Mesothelial cell of epicardium (in vitro differentiated cells): Measurements from ENCODE around the gene CRYZL1. TPM values are rescaled to one million over a fixed set of nuclear protein-coding genes. Genes with fewer than 3 reads are reported as not detected.

Experiments used
- DNase-seq, 2 experiments: peaks; one replicate each; pipeline ENCODE4 v3.0.0; 2021; ENCODE audit warnings: low spot score in 2 of 2; ENCODE audit not compliant: unreplicated experiment in 2 of 2
- H3K27ac Mint-ChIP-seq: 2 replicates; pipeline ENCODE4 v1.8.0; 2021; ENCODE audit warnings: mixed read lengths
- H3K27me3 Mint-ChIP-seq: 2 replicates; pipeline ENCODE4 v1.8.0; 2021; ENCODE audit warnings: low read depth, mixed read lengths
- H3K36me3 Mint-ChIP-seq: 2 replicates; pipeline ENCODE4 v1.8.0; 2021; ENCODE audit warnings: mixed read lengths
- H3K4me1 Mint-ChIP-seq: 2 replicates; pipeline ENCODE4 v1.8.0; 2021; ENCODE audit warnings: mixed read lengths
- H3K4me3 Mint-ChIP-seq: 2 replicates; pipeline ENCODE4 v1.8.0; 2021; ENCODE audit warnings: mild to moderate bottlenecking, moderate library complexity, mixed read lengths
- H3K9me3 Mint-ChIP-seq: 2 replicates; pipeline ENCODE4 v1.8.0; 2021; ENCODE audit warnings: mixed read lengths
- total RNA-seq: library from RNA; stranded (reverse); gene quantifications from 3 replicates; pipeline ENCODE4 v1.2.1, GENCODE V29; 2021
- TF ChIP-seq, protein P1 (sequence below): fragments of 200-600 bp; sonication (generic); IDR thresholded peaks from one replicate; pipeline ENCODE4 v1.5.0; 2021; ENCODE audit warnings: antibody characterized with exemption; ENCODE audit not compliant: unreplicated experiment

CRYZL1 gene
- total RNA-seq, 1 donor from 2014 or later: 63.0 TPM

DNA sequence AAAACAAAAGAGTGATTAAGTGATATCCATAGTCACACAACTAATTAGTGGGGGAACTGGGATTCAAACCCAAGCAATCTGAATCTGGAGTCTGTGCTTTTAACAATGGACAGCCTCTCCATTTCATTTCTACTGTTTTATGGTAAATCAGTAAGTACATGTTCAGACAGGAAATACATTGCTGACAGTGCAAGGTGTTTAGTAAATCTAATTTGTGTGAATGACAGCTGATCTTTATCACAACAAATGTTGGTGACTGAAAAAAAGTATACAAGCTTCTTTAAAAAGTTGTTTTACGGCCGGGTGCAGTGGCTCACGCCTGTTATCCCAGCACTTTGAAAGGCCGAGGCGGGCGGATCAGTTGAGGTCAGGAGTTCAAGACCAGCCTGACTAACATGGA is 73.6 kb downstream of the CRYZL1 start:
- TF ChIP-seq, protein P1, sequence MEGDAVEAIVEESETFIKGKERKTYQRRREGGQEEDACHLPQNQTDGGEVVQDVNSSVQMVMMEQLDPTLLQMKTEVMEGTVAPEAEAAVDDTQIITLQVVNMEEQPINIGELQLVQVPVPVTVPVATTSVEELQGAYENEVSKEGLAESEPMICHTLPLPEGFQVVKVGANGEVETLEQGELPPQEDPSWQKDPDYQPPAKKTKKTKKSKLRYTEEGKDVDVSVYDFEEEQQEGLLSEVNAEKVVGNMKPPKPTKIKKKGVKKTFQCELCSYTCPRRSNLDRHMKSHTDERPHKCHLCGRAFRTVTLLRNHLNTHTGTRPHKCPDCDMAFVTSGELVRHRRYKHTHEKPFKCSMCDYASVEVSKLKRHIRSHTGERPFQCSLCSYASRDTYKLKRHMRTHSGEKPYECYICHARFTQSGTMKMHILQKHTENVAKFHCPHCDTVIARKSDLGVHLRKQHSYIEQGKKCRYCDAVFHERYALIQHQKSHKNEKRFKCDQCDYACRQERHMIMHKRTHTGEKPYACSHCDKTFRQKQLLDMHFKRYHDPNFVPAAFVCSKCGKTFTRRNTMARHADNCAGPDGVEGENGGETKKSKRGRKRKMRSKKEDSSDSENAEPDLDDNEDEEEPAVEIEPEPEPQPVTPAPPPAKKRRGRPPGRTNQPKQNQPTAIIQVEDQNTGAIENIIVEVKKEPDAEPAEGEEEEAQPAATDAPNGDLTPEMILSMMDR: no peak
- no peaks in the 10 kb centered on the region for H3K9me3 Mint-ChIP-seq
- peaks cover 16% of the 10 kb centered on the region for H3K36me3 Mint-ChIP-seq
- H3K4me1 Mint-ChIP-seq: peaks cover 1% of the 10 kb centered on the region
- H3K27ac Mint-ChIP-seq: peak overlapping the region; percentile 50
- DNase-seq: no peak
- H3K4me3 Mint-ChIP-seq: no peak overlapping the region
- no peaks in the 10 kb centered on the region for H3K27me3 Mint-ChIP-seq

DNA sequence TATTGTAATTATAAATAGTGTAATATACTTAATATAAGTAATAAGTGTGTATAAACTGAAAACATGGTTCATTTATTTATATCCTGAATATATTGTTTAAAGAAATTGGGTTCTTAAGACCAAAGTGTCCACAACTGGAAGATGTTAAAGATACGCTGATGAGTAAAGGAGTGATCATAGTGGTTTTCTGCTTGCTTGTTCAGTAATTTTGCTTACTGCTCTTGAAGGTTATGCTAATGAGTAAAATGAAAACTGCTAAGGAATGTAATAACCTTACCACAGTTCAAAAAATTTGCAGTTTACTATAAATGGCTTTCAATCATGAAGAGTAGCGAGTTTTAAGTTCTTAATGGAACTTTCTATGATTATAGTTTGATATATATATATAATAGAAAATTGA is 75.0 kb downstream of the CRYZL1 start:
- H3K9me3 Mint-ChIP-seq: no peaks in the 10 kb centered on the region
- H3K4me1 Mint-ChIP-seq: peaks cover 1% of the 10 kb centered on the region
- H3K27ac Mint-ChIP-seq: no peak overlapping the region
- DNase-seq: no peak
- H3K4me3 Mint-ChIP-seq: no peak overlapping the region
- TF ChIP-seq, protein P1: no peak
- H3K36me3 Mint-ChIP-seq: peaks cover 14% of the 10 kb centered on the region
- no peaks in the 10 kb centered on the region for H3K27me3 Mint-ChIP-seq

DNA sequence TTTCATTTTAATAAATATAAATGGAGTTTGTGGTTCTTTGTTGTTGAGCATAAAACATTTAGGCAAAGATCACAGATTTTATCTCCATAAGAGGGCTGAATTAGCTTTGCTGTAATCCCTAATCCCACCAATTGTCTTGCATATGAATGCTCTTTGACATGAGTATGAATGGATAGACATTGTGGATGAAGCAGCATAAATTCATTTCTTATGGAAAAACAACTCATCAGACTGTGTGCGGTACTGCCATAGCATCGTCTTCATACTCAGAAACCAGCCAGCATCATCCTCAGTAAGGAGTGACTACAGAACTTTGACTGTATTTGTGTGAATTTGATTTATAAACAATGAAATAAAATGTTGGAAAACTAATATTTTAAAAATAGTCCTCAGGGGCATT is 79.2 kb downstream of the CRYZL1 start:
- H3K27ac Mint-ChIP-seq: no peak overlapping the region
- H3K27me3 Mint-ChIP-seq: no peaks in the 10 kb centered on the region
- no peaks in the 10 kb centered on the region for H3K4me1 Mint-ChIP-seq
- TF ChIP-seq, protein P1: no peak
- H3K9me3 Mint-ChIP-seq: peaks cover 4% of the 10 kb centered on the region
- DNase-seq: no peak
- H3K36me3 Mint-ChIP-seq: peaks cover 36% of the 10 kb centered on the region
- H3K4me3 Mint-ChIP-seq: no peak overlapping the region

DNA sequence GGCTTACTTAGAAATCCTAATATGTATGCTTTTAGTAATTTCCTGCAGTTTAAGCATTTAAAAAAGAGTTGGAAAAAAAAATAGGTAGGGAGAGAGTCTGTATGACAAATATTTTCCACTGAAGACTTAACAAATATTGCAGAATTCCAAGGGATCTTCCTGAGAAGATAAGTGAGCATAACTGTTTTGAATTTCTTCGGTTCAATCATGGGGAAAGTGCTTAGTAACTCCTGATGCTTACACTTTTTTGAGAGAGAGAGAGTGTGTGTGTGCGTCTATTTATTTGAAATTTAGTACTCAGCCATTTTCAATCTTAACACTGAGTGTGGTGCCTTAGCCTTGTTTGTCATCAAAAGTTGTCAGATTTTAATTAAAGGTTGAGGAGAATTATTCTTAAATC is 80.2 kb downstream of the CRYZL1 start:
- Mint-ChIP-seq H3K4me3 (no peak overlapping the region), H3K36me3 (peaks cover 46% of the 10 kb centered on the region), H3K4me1 (no peaks in the 10 kb centered on the region), H3K27me3 (no peaks in the 10 kb centered on the region), H3K9me3 (peaks cover 4% of the 10 kb centered on the region), H3K27ac (peak overlapping the region; percentile 7)
- TF ChIP-seq, protein P1: no peak
- no peak for DNase-seq

DNA sequence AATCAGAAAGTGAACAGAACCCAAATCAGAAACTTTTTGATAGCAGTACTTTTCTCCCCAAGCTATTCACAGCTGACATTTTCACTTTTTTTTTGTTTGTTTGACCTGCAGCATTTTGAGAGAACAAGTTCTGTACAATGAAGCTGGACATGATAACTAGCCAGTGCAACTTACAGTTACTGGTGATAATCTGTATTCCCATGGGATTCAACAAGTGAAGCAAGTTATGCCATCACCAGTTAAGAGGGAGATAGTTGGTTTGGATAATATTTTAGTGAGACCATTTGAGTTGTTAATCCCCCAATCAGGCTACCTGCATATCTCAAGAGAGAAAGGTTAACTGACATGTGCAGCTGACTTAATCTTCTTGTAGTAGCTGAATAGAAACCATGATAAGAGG is 80.6 kb downstream of the CRYZL1 start:
- peaks cover 49% of the 10 kb centered on the region for H3K36me3 Mint-ChIP-seq

More for the DNA sequence above, 80.6 kb downstream of the CRYZL1 start:
- no peak overlapping the region for H3K4me3 Mint-ChIP-seq
- H3K27ac Mint-ChIP-seq: peak overlapping the region; percentile 7
- DNase-seq: no peak
- no peaks in the 10 kb centered on the region for H3K27me3 Mint-ChIP-seq
- H3K9me3 Mint-ChIP-seq: peaks cover 6% of the 10 kb centered on the region
- H3K4me1 Mint-ChIP-seq: no peaks in the 10 kb centered on the region
- TF ChIP-seq, protein P1: no peak
